ENCODE data around the gene PTPRU. TPM values are rescaled to one million over a fixed set of nuclear protein-coding genes. Genes with fewer than 3 reads are reported as not detected.

Gene PTPRU
- total RNA-seq, 1 experiment from 2014 or later = 41.4 TPM

- no peak for TF ChIP-seq CTCF (IDR thresholded peaks at IDR 0.05; ENCODE audit: insufficient read depth in 1 of 2, low read depth in 1 of 2, low read length in 1 of 2, severe bottlenecking in 1 of 2, unreplicated experiment in 1 of 2)
- no peaks in the 10 kb centered on the region for H3K27me3 Mint-ChIP-seq (ENCODE audit: insufficient read depth, unreplicated experiment)
- H3K9me3 ChIP-seq = no peaks in the 10 kb centered on the region
- peak overlapping the region; percentile 21 for H3K4me3 Mint-ChIP-seq (ENCODE audit: unreplicated experiment)
- no peaks in the 10 kb centered on the region for H3K9me3 Mint-ChIP-seq (ENCODE audit: unreplicated experiment)
- H3K4me1 Mint-ChIP-seq (ENCODE audit: low read depth, unreplicated experiment) = no peaks in the 10 kb centered on the region
- H3K27me3 ChIP-seq (replicated peaks; ENCODE audit: control insufficient read depth, insufficient read depth, low read length) = no peaks in the 10 kb centered on the region
- no peak overlapping the region for H3K4me3 ChIP-seq (ENCODE audit: low read depth, low read length)
- ChIA-PET POLR2A (no interaction called here), CTCF (interaction anchor here (0.7 kb wide), 2 partner anchors 25 to 347 kb away, joined by 3 read pairs; no protein-coding TSS in a partner anchor)
- H3K36me3 ChIP-seq (ENCODE audit: control insufficient read depth, insufficient read depth, low read length) = no peaks in the 10 kb centered on the region
- BruUV-seq (replicated peaks) = no TSS peak
- peaks cover 7% of the 10 kb centered on the region for H3K36me3 Mint-ChIP-seq (ENCODE audit: insufficient read depth, unreplicated experiment)
- H3K27ac Mint-ChIP-seq (ENCODE audit: unreplicated experiment) = peak overlapping the region; percentile 76
- H3K4me1 ChIP-seq = 0 out of 2 replicates have a peak, but pooled peaks cover 4% of the 10 kb centered on the region
- intact Hi-C loops (cut with micrococcal nuclease; ENCODE audit: unreplicated experiment) = no loop called here
- peak; percentile 46 to 62 for DNase-seq
Observed at GRCh38 chr1:29227511-29227910, 8.8 kb upstream of the PTPRU start.

- DNase-seq = no peak
- Mint-ChIP-seq H3K27me3 (ENCODE audit: insufficient read depth, unreplicated experiment) (peaks cover 11% of the 10 kb centered on the region), H3K36me3 (ENCODE audit: insufficient read depth, unreplicated experiment) (peaks cover 7% of the 10 kb centered on the region), H3K9me3 (ENCODE audit: unreplicated experiment) (no peaks in the 10 kb centered on the region), H3K4me1 (ENCODE audit: low read depth, unreplicated experiment) (no peaks in the 10 kb centered on the region), H3K27ac (ENCODE audit: unreplicated experiment) (peak overlapping the region; percentile 82), H3K4me3 (ENCODE audit: unreplicated experiment) (peak overlapping the region; percentile 80)
- BruUV-seq (replicated peaks) = no TSS peak
- intact Hi-C loops (cut with micrococcal nuclease; ENCODE audit: unreplicated experiment) = no loop called here
- Histone ChIP-seq H3K4me3 (ENCODE audit: low read depth, low read length) (peak overlapping the region; percentile 39), H3K9me3 (no peaks in the 10 kb centered on the region), H3K4me1 (0 out of 2 replicates have a peak, but pooled peaks cover 4% of the 10 kb centered on the region), H3K36me3 (ENCODE audit: control insufficient read depth, insufficient read depth, low read length) (no peaks in the 10 kb centered on the region), H3K27me3 (replicated peaks; ENCODE audit: control insufficient read depth, insufficient read depth, low read length) (no peaks in the 10 kb centered on the region)
- CTCF ChIA-PET = no interaction called here
- no peak for TF ChIP-seq CTCF (IDR thresholded peaks at IDR 0.05; ENCODE audit: insufficient read depth in 1 of 2, low read depth in 1 of 2, low read length in 1 of 2, severe bottlenecking in 1 of 2, unreplicated experiment in 1 of 2)
- POLR2A ChIA-PET = no interaction called here
Observed at GRCh38 chr1:29230204-29230552, 6.1 kb upstream of the PTPRU start.

GRCh38 chr1:29230553-29231378, 5.6 kb upstream of the PTPRU start, which contains the start of gene MECR:
Gene MECR, minus strand, starts transcription at chr1:29230934. Its CDS starts 28 bp downstream, at chr1:29230906.
- intact Hi-C loops (cut with micrococcal nuclease; ENCODE audit: unreplicated experiment) = no loop called here
- no peaks in the 10 kb centered on the region for H3K4me1 Mint-ChIP-seq (ENCODE audit: low read depth, unreplicated experiment)
- TF ChIP-seq CTCF (IDR thresholded peaks at IDR 0.05; ENCODE audit: insufficient read depth in 1 of 2, low read depth in 1 of 2, low read length in 1 of 2, severe bottlenecking in 1 of 2, unreplicated experiment in 1 of 2) = peak in 1 of 2 experiments; percentile 20

More at GRCh38 chr1:29230553-29231378, 5.6 kb upstream of the PTPRU start, which contains the start of gene MECR:
- Histone ChIP-seq H3K4me1 (0 out of 2 replicates have a peak, but pooled peaks cover 4% of the 10 kb centered on the region), H3K36me3 (ENCODE audit: control insufficient read depth, insufficient read depth, low read length) (no peaks in the 10 kb centered on the region), H3K9me3 (no peaks in the 10 kb centered on the region), H3K4me3 (ENCODE audit: low read depth, low read length) (peak within 1 kb of the TSS; percentile 39), H3K27me3 (replicated peaks; ENCODE audit: control insufficient read depth, insufficient read depth, low read length) (no peaks in the 10 kb centered on the region)
- DNase-seq = peak; percentile 91 to 93
- peaks cover 11% of the 10 kb centered on the region for H3K27me3 Mint-ChIP-seq (ENCODE audit: insufficient read depth, unreplicated experiment)
- peak within 1 kb of the TSS; percentile 80 for H3K4me3 Mint-ChIP-seq (ENCODE audit: unreplicated experiment)
- BruUV-seq (replicated peaks) = no TSS peak
- CTCF ChIA-PET = no interaction called here
- H3K27ac Mint-ChIP-seq (ENCODE audit: unreplicated experiment) = peak within 1 kb of the TSS; percentile 82
- H3K9me3 Mint-ChIP-seq (ENCODE audit: unreplicated experiment) = no peaks in the 10 kb centered on the region
- peaks cover 7% of the 10 kb centered on the region for H3K36me3 Mint-ChIP-seq (ENCODE audit: insufficient read depth, unreplicated experiment)
- POLR2A ChIA-PET = no interaction called here
